SH-SY5Y (cell line): ENCODE measurements around the gene ABCD3.

Experiments
- GATA2 ChIP-seq: IDR thresholded peaks from 2 replicates; pipeline ENCODE4 v1.6.1; 2011; ENCODE audit warnings: mild to moderate bottlenecking, low read depth, low read length
- GATA3 ChIP-seq: IDR thresholded peaks from 2 replicates; pipeline ENCODE4 v1.6.1; 2011; ENCODE audit warnings: low read depth, mild to moderate bottlenecking, low read length, moderate library complexity

DNA sequence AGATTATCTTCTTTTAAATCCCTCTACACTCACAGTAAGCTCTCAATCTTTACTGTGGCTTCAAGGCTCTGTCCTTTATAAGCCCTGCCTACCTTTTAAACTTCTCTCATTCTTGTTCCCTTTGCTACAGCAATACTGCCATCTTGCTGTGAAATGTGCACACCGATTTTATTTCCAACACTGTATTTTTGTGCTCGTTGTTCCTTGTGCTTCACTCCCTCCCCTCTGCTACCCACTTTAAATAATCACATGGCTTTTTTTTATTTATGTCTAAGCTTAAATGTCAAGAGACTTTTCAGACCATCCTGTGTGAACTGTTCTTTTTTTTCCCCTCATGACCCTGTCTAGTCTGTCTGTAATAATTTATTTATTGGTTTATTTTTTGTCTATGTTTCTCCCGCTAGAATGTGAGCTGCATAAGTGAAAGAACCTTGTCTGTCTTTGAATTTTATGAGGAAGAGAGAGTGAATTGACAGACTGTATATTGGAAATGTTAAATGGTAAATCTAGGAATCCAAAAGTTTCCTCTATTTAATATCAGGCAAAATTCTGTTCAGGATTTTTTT is 45.7 kb downstream of the ABCD3 start:
- TF ChIP-seq GATA3 (no peak), GATA2 (no peak)
